HG03432 (cell line): ENCODE measurements around the gene WDR86.

Source experiments
- ATAC-seq: cut with Tn5 transposase; IDR thresholded peaks from one replicate; pipeline ENCODE4 v1.9.1; 2021; ENCODE audit warnings: mild to moderate bottlenecking, moderate library complexity; ENCODE audit not compliant: unreplicated experiment

WDR86 gene

DNA sequence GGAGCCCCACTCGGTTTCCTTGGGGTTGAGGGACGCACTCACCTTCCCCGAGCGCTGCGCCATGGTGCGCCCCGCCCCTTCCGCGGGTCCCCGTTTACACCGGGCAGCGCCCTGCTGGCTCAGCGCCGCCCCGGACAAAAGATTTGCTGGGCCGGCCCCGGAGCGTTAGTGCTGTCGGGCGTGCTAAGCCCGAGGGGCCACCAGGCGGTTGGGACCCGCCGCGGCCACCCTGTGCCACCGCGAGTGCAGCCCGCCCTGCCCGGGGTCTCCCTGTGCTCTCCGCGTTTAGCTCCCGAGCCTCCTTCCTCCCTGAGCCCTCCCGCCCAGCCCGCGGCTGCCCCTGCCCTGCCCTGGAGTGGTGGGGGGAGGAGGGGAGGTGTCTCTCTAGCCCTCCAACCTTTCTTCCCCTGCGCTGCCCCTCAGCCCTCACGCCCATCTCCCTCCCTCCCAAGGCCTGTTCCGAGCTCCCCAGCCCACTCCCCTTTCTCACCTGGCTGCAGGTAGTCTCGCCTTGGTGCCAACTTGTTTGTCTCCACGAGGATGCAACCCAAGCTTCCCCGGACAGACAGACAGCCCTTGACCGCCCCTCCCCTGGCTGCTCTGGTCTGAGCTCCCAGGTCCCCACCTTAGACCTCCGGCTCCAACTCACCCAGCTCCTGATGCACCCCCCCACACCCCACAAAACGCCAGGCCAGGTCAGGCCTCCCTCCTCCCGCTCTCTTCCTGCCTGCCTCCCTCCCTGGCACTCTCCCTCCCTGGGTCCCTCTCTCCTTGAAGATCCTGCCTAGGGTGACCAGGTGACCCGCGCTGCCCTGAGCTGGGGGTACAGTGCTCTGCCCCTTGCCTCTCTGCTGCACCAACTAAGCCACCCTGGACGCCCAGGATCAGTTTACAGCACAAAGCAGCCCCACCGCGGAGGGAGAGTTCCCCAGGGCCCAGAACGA lies 30.3 kb upstream of the WDR86 start, which contains the start of gene CRYGN:
TSS of gene CRYGN (minus strand) at position 287 of the 944 bp plus-strand sequence. CDS start at position 63, 224 bp downstream.
- ATAC-seq = no peak

DNA sequence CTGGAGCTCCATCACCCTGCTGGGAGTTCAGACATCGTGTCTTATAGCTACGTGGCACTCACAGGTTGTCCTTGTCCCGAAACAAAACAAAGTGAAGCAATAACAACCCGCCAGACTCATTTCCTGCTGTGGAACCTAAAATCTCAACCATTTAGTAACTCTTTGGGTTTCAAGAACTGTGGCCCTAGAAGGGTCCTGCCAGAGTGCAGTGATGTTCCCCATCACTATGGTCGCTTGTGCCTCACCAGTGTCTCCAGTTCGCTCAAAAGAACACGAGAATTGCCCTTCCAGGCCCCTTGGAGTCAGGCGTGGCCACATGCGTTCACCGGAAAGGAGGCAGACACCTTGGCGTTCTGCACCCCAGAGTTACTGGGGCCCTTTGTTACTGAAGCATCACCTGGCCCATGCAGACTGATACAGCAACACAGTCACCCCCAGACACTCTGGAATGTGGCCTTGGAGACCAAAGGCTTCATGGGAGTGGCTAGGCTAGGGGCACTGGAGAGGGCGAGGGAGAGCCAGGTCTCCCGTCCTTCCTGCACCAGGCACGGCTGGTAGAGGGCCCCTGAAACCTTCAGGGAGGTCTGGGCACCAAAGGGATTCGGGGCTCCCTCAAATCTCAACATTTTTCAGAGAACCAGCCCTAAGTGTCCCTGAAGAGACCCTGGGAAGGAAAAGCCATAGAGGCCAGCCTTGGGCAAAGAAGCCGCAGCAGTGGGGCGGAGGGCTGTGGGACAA lies 29.2 kb upstream of the WDR86 start:
- ATAC-seq = no peak

DNA sequence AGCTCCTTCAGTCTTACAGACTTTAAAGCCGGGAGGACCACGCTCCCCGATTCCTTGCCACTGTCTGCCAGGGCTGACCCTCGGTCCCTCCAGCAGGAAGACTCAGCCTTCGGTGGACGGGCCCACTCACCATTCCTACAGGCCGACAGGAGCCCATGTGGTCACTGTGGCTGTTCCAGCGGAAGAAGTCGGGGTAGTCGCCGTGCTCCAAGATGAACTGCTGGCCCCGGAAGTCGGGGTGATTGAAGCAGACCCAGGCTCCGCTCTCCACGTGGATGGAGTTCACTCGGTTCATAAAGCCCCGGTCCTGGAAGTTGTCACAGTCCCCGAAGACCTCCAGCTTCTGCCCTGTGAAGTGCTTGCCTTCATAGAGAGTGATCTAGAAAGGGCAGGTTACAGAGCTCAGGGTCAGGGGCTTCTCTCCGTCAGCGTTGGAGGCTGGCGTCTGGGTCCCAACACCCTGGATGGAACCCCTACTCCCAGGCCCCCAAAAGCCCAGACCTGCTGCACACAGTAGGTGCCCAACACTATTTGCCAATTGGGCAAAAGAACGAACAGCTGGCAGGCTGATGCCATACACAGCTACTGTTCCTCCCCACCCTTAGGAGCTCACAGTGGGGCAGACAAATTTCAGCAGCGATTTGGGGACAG lies 28.2 kb upstream of the WDR86 start:
- no peak for ATAC-seq

DNA sequence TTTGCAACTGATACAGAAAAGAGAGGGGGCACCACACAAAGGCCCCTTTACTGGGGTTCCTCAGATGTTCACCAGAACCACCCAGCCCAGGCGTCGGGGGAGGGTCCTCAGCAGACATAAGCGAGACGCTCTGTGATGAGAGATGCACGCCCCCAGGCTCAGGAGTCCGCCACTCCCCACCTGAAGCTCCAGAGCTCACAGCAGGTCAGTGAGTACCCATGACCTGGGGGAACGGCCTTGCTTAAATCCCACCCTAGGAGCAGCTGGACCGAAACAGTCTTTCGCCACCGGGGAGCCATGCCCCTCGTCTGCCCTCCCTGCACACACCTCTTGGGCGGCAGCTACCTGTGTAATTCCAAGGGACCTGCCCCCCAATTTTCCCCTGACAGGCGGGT lies 27.3 kb upstream of the WDR86 start:
- no peak for ATAC-seq

DNA sequence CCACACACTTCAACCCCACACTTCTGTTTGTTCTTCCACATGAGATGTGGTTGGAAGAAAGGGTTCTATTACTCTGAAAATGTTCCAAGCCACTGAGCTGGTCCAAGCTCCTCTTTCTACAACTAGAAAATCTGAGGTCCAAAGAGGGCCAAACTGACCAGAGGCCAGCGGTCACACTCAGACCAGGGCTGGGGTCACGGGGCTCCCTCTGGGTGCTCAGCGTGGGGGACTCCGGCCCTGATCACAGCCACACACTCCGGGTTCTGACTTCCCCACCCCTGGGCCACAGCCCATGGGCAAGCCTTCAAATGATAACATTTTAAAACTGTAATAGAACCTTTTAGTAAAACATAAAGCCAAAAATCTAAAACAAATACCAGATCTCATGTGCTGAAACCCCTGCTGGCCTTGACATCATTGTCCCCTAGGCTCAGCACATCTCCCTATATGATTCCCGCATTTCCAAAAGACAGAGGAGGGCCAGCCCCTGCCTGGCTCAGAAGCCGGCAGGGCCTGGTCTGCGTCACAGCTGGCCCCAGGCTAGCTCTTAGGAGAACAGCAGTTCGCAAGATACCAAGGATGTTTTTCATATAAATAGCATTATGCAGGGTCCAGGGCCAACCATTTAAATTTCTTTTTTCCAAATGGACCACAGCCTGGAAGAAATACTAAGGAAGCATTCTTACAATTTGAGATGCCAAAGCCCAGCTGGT lies 26.8 kb upstream of the WDR86 start:
- ATAC-seq = no peak

DNA sequence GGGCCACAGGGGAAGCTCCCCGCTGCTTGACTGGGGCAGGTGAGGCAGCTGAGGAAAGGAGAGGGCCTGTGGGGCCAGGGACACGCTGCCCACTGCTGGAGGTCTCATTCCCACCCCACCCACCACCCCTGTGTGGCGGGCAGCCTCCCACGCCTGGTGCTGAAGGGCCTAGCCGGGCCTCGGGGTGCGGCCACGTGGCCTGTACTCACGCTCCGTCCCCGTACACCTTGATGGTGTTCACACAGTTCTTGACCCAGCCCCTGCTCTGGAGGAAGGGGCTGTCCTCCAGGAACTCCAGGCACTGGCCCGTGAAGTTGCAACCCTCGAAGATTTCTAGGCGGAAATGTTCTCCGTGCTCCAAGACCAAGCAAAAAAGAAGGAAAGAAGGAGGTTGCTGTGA lies 26.1 kb upstream of the WDR86 start:
- ATAC-seq = no peak

DNA sequence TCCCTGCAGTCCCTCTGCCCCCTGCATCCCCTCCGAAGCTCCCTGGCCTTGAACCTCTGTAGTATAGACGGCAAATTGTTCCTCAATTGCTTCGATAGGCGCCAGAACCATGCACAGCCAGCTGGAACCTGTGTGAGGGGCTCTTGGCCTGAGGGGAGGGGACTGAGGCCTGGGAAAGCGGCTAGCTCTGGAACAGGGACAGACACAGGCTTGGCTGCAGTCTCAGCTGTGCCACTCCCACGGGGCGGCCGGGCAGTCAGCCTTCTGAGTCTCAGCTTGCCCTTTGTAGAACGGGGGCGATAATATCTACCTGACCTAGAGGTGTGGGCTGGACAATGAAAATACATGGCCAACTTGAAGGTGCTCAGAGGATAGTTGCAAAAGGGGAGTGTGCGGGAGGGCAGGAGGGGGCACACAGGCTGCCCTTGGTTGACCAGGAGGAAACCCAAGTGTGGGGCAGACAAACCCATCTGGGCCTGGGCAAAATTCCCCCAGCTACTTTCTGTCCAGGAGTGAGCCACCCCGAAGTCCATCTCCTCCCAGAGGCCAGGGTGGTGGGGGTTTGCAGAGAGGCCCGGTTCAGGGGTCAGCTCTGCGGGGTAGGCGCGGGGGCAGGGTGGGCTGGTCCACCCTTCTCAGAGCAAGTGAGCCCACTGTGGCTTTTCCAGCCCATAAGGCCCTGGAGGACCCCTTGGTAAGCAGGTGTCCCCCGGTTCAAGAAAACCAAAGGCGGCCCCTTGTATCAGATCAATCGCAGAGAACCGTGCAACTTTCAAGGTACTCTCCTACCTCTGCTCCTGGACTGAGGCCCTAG lies 25.5 kb upstream of the WDR86 start:
- no peak for ATAC-seq

DNA sequence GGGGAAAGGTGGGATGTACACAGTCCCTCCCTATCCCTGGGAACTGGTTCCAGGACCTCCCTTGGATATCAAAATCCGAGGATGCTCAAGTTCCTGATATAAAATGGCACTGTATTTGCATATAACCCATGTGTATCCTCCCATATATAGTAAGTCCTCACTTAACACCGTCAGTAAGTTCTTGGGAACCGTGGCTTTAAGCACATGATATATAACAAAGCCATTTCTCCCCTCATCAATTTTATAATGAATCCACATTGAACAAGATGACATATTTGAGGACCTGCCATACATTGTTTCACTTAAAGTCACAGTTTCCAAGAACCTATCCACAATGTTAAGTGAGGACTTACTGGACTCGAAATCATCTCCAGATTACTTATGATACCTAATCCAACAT lies 24.7 kb upstream of the WDR86 start:
- no peak for ATAC-seq

DNA sequence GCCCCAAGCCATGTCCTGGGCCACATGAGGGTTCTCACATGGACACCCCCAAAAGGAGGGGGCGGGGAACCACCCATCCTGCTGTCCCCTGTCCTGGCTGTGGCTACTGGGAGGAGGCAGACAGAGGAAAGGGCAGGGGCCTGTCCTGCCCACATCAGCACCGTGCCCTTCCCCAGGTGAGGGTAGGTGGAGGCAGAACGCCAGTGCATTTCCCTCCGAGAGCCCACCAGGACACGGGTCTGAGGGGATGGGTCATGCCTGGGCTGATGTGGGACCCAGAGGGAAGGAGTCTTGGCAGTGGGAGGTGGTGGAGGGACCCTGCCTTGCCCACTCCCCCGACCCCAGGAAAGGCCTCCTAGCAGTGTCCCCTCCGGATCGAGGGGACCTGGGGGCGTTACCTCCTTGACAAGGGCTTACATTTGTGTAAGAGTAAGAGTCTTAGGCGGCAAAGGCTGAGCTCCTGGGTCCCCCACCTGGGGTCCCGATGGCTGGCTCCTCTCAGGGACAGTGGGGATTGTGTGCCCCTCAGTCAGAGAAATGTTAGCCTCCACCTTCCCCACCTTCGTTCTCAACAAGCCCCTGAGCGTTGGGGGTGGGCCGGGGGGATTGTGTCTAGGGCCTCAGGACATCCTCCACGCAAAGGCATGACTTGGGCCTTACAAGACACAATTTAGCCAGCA lies 24.0 kb upstream of the WDR86 start:
- no peak for ATAC-seq

DNA sequence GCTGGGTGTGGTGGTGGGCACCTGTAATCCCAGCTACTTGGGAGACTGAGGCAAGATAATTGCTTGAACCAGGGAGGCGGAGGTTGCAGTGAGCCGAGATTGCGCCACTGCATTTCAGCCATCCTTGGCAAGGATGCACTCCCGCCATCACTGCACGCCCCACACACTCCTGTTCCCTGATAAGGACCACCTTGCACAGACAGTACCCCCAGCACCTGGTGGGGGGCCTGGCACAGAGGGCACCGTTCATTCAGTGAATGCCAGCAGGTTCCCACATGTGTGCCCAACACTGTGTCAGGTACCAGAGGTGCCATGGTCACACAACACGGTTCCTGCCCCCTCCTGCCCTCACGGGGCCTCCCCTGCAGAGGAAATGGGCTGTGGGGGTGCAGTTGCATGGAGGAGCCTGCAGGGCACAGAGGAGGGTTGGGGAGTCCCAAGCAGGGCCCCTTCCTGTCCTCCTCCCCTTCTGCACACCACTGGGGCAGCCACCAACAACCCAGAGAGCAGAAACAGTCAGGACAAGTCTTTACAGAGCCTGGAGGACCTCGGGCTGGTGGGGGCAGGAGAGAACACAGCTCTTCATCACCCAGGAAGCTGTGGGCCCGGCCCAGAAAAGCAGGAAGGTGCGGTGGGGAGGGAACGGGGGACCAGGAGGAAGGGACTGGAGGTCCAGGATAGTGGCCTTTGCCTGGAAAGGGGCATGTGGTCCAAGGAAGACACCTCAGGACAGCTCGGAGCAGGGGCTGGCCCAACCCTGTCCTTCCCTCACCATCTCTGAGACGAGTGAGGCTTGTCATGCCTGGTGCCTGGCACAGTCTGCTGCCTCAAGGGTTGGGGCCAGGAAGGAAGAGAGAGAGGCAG lies 23.1 kb upstream of the WDR86 start:
- peak; percentile 82 for ATAC-seq

DNA sequence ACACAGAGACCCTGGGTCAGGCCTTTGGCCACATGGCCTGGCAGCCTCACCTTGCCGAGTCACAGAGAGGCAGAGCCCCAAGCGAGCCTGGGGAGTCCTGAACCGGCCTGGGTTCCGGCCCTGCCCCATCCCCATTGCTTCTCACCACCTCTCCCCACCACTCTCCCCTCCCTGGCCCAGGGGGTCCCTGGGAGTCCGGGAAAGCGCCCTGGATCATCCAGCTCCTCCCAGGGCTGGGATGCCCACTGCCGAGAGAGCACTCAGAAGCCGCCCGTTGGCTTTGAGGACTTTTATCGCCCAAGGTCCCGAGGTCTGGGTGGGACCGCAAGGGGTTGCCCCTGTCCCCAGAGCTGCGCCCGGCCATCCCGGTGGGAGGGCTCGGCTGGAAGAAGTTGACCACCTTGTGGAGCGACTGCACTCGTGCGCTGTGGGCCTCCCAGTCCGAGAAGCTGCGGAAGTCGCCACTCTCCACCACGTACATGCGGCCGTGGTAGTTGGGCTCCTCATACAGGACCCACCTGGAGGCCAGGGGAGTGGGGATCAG lies 22.0 kb upstream of the WDR86 start:
- no peak for ATAC-seq

DNA sequence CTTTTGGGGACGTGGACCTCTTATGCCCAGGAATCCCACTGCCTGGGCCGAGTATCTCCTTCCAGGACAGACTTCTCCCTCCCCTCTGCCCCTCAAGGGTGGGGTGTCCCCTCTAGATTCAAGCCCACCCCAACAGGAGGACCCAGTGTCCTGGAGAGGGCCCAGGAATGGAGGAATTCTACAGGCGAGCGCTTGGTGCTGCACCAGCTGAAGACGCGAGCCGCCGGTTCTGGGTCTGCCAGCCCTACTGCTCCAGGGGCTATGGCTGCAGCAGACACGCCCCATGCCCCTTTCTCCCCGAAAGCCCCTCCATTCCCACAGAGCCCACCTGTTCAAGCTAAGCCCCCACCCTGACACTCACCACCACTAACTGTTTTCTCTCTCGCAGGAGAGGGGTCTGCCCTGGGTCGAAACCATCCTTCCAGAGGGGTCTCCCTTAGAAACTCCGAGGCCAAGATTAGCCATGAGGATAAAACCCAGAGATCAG lies 21.5 kb upstream of the WDR86 start:
- no peak for ATAC-seq

DNA sequence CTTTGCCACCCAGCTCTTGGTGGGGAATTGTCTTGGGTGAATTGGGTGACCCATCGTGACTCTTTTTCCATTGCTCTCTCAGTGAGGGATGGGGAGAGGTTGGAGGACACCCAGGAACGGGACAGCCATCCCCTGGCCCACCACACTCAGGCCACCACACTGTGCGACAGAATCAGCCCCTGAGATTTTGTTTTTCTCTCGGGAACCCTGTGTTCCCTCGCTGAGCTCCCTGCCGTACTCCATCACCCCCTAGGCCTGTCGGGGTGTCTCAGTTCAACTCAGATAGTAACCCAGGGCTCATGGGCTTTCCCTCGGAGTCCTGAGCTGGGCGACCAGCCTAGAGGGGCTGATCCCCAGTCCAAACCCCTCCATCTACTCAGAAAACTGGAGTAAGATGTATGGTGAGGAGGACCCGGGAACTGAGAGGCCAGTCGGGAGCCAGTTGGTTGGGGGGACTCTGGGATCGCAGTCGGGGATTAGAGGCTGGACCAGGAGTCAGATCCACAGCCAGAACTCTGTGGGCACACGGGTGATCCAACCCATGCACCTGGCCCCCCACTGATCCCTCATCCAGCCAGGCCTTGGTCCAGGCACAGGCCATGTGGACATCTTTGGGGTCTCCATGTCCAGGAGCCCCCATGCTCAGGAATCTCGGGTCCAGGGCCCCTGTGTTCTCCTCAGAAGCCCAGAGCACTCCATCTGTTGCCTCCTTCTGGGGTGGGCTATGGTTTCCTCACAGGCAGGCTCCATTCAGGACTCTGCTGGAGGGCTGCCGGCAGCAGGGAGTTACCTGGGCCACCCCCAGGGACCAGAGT lies 20.8 kb upstream of the WDR86 start:
- no peak for ATAC-seq

DNA sequence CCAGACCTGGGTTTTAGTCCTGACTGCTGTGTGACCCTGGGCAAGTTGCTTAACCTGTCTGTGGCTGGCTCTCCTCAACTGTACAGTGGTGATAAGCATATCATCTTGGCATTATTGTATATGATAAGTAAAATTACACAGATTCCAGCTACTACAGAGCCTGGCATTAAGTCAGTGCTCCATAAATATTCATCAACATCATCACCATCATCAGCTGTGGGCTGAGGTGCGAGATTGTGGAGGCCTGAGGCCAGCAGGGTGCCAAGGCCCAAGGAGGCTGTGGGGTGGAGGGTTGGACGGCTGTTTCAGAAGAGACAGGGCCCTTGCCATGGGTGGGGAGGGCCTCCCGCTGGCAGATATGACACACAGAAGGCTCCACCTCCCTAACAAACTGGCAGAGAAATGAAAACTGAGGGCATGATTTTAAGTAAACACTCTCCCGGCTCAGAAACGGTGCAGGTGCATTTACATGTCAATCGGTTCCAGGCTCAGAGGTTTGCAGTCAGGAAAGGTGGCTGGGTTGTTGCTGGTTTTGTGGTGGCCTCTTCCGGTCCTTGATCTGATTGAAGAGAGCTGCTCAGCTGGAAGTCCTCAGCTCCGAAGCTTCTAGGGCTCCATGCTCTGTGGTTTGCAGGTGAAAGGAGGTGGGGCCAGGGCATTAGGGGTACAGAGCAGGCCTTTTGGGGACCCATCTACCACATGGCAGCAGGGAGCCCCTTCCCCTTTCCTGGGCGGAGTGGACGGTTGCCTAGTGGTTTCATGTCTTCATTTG lies 19.9 kb upstream of the WDR86 start:
- ATAC-seq = no peak

DNA sequence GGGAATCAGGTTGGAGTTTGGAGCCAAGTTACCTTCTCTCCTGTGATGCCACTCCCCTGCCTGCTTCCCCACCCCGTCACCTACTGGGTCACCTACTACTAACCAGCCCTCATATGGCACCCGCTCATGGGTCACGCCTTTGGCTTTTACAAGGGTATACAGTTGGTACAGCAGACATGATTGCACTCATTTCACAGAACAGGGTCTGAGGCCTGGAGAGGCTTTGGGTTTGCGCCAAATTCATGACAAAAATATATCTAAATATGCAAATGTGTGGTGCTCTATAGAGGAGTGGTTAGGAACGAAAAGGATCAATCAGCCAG lies 19.4 kb upstream of the WDR86 start:
- ATAC-seq = no peak

DNA sequence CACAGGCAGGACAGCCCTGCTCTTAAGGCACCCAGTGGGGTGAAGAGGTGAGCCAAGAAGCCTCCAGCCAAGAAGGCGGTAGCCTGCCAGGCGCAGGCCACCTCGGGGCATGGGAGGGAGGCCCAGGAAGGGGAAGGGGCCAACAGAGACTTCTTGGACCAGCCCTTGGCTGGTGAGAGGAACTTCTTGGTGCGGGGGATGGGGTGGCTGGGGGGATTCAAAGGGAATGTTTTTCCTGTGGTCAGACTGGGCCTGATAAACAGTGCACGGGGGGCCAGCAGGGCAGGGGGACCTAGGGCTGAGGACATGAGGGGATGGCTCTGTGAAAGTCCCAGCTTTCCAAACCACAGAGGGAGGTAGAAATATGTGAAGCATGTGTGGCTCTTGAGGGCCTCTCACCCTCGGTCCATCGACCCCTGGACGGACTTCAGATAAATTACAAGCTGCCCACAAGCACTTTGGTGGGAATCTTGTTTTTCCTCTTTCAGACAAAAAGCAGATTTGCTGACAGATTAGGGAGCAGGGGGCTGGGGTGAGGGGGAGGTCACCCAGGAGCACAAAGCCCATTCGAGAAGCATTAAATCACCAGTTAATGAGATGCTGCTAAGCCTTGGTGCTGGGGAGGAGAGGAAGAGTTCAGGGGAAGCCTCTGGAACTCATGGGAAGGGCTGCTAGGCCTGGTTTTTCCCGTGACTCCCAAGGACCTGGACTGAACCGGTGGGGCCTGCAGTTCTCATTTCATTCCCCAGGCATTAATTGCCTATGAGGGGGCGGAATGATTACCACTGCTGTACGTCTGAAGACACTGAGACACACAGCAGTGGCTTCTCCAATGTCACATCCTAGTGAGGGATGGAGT lies 18.8 kb upstream of the WDR86 start:
- ATAC-seq = no peak
